ENCODE measurements around the gene NR1D2.

The NR1D2 gene

GRCh38 chr3:23981955-23982354 lies 36.9 kb downstream of the NR1D2 start:
- no peaks in the 10 kb centered on the region for H3K27me3 ChIP-seq (replicated peaks in 2 of 5; ENCODE audit: control insufficient read depth in 4 of 5, insufficient read depth in 5 of 5, low read length in 4 of 5)
- WGBS (ENCODE audit: insufficient coverage) = 98% methylated on average over 5 of the region's 5 CpGs
- peaks cover 0 to 11% (median 4%) of the 10 kb centered on the region in 4 experiments for H3K36me3 ChIP-seq (ENCODE audit: control insufficient read depth in 4 of 4, insufficient read depth in 4 of 4, low read length in 3 of 4)
- peaks cover 0 to 2% (median 0%) of the 10 kb centered on the region in 5 experiments for H3K9me3 ChIP-seq (ENCODE audit: control extremely low read depth in 1 of 5, control insufficient read depth in 4 of 5, insufficient read depth in 2 of 5, low read depth in 1 of 5, low read length in 4 of 5)
- POLR2A ChIA-PET = interaction anchor here (1.1 kb wide), 1 partner anchor 27 kb away, joined by 3 read pairs; no protein-coding TSS in a partner anchor
- no peak overlapping the region for H3K27ac ChIP-seq (ENCODE audit: insufficient read depth in 1 of 2, low read depth in 1 of 2, low read length in 2 of 2, poor library complexity in 1 of 2, severe bottlenecking in 2 of 2)
- no peak for DNase-seq
- peaks cover 0 to 7% (median 3%) of the 10 kb centered on the region in 4 experiments for H3K4me1 ChIP-seq (ENCODE audit: control extremely low read depth in 1 of 4, control insufficient read depth in 4 of 4, insufficient read depth in 4 of 4, low read length in 3 of 4)
- H3K4me3 ChIP-seq (ENCODE audit: control insufficient read depth in 1 of 7, extremely low read depth in 1 of 7, insufficient read depth in 4 of 7, low read depth in 2 of 7, low read length in 6 of 7) = no peak overlapping the region
- CTCF ChIA-PET = interaction anchor here (1.6 to 3.2 kb wide), 2 partner anchors 9 to 13 kb away, joined by 4 to 20 read pairs; no protein-coding TSS in a partner anchor

- peaks cover 0 to 3% (median 0%) of the 10 kb centered on the region in 4 experiments for H3K36me3 ChIP-seq (ENCODE audit: control insufficient read depth in 4 of 4, insufficient read depth in 4 of 4, low read length in 3 of 4)
- H3K9me3 ChIP-seq (ENCODE audit: control extremely low read depth in 1 of 5, control insufficient read depth in 4 of 5, insufficient read depth in 2 of 5, low read depth in 1 of 5, low read length in 4 of 5) = peaks cover 0 to 2% (median 0%) of the 10 kb centered on the region in 5 experiments
- no peaks in the 10 kb centered on the region for H3K27me3 ChIP-seq (replicated peaks in 2 of 5; ENCODE audit: control insufficient read depth in 4 of 5, insufficient read depth in 5 of 5, low read length in 4 of 5)
- H3K4me3 ChIP-seq (ENCODE audit: control insufficient read depth in 1 of 7, extremely low read depth in 1 of 7, insufficient read depth in 4 of 7, low read depth in 2 of 7, low read length in 6 of 7) = no peak overlapping the region
- peaks cover 0 to 11% (median 5%) of the 10 kb centered on the region in 4 experiments for H3K4me1 ChIP-seq (ENCODE audit: control extremely low read depth in 1 of 4, control insufficient read depth in 4 of 4, insufficient read depth in 4 of 4, low read length in 3 of 4)
- no peak overlapping the region for H3K27ac ChIP-seq (ENCODE audit: insufficient read depth in 1 of 2, low read depth in 1 of 2, low read length in 2 of 2, poor library complexity in 1 of 2, severe bottlenecking in 2 of 2)
- 100% methylated on average over 3 of the region's 3 CpGs for WGBS (ENCODE audit: insufficient coverage)
- POLR2A ChIA-PET = no interaction called here
- DNase-seq = no peak
- CTCF ChIA-PET = no interaction called here
Measured at GRCh38 chr3:23984934-23985333, 39.8 kb downstream of the NR1D2 start.

GRCh38 chr3:23985747-23986544 lies 40.9 kb downstream of the NR1D2 start:
- Histone ChIP-seq H3K9me3 (ENCODE audit: control extremely low read depth in 1 of 5, control insufficient read depth in 4 of 5, insufficient read depth in 2 of 5, low read depth in 1 of 5, low read length in 4 of 5) (peaks cover 0 to 2% (median 0%) of the 10 kb centered on the region in 5 experiments), H3K4me3 (ENCODE audit: control insufficient read depth in 1 of 7, extremely low read depth in 1 of 7, insufficient read depth in 4 of 7, low read depth in 2 of 7, low read length in 6 of 7) (no peak overlapping the region), H3K36me3 (ENCODE audit: control insufficient read depth in 4 of 4, insufficient read depth in 4 of 4, low read length in 3 of 4) (peaks cover 0 to 3% (median 0%) of the 10 kb centered on the region in 4 experiments), H3K4me1 (ENCODE audit: control extremely low read depth in 1 of 4, control insufficient read depth in 4 of 4, insufficient read depth in 4 of 4, low read length in 3 of 4) (peaks cover 4 to 17% (median 8%) of the 10 kb centered on the region in 4 experiments), H3K27me3 (replicated peaks in 2 of 5; ENCODE audit: control insufficient read depth in 4 of 5, insufficient read depth in 5 of 5, low read length in 4 of 5) (no peaks in the 10 kb centered on the region), H3K27ac (ENCODE audit: insufficient read depth in 1 of 2, low read depth in 1 of 2, low read length in 2 of 2, poor library complexity in 1 of 2, severe bottlenecking in 2 of 2) (no peak overlapping the region)
- ChIA-PET CTCF (no interaction called here), POLR2A (no interaction called here)
- WGBS (ENCODE audit: insufficient coverage) = no CpG with 5 or more reads among the region's 1 CpG
- DNase-seq = no peak

GRCh38 chr3:23987356-23987755 lies 42.3 kb downstream of the NR1D2 start:
- peaks cover 0 to 2% (median 0%) of the 10 kb centered on the region in 5 experiments for H3K9me3 ChIP-seq (ENCODE audit: control extremely low read depth in 1 of 5, control insufficient read depth in 4 of 5, insufficient read depth in 2 of 5, low read depth in 1 of 5, low read length in 4 of 5)
- DNase-seq = peak; percentile 16 to 67 (median 61)
- no peaks in the 10 kb centered on the region for H3K27me3 ChIP-seq (replicated peaks in 2 of 5; ENCODE audit: control insufficient read depth in 4 of 5, insufficient read depth in 5 of 5, low read length in 4 of 5)
- ChIA-PET CTCF (interaction anchor here (1.1 kb wide), 1 partner anchor 10 kb away, joined by 4 read pairs; no protein-coding TSS in a partner anchor), POLR2A (interaction anchor here (0.6 kb wide), 2 partner anchors 19 to 378 kb away, joined by 5 read pairs; no protein-coding TSS in a partner anchor)
- peaks cover 17 to 31% (median 20%) of the 10 kb centered on the region in 4 experiments for H3K4me1 ChIP-seq (ENCODE audit: control extremely low read depth in 1 of 4, control insufficient read depth in 4 of 4, insufficient read depth in 4 of 4, low read length in 3 of 4)
- no peak overlapping the region for H3K27ac ChIP-seq (ENCODE audit: insufficient read depth in 1 of 2, low read depth in 1 of 2, low read length in 2 of 2, poor library complexity in 1 of 2, severe bottlenecking in 2 of 2)
- H3K4me3 ChIP-seq (ENCODE audit: control insufficient read depth in 1 of 7, extremely low read depth in 1 of 7, insufficient read depth in 4 of 7, low read depth in 2 of 7, low read length in 6 of 7) = no peak overlapping the region
- 28% methylated on average over 6 of the region's 8 CpGs for WGBS (ENCODE audit: insufficient coverage)
- no peaks in the 10 kb centered on the region for H3K36me3 ChIP-seq (ENCODE audit: control insufficient read depth in 4 of 4, insufficient read depth in 4 of 4, low read length in 3 of 4)

GRCh38 chr3:23991306-23991682 lies 46.2 kb downstream of the NR1D2 start:
- 60% methylated on average over 1 of the region's 3 CpGs for WGBS (ENCODE audit: insufficient coverage)

GRCh38 chr3:23991683-23992628 lies 46.9 kb downstream of the NR1D2 start:
- CTCF ChIA-PET = interaction anchor here (0.7 to 1.6 kb wide), 8 partner anchors 8 to 691 kb away, joined by 3 to 4 read pairs (median 3); no protein-coding TSS in a partner anchor
- H3K27ac ChIP-seq (ENCODE audit: insufficient read depth in 1 of 2, low read depth in 1 of 2, low read length in 2 of 2, poor library complexity in 1 of 2, severe bottlenecking in 2 of 2) = peak overlapping the region; percentile 46 to 68
- H3K36me3 ChIP-seq (ENCODE audit: control insufficient read depth in 4 of 4, insufficient read depth in 4 of 4, low read length in 3 of 4) = no peaks in the 10 kb centered on the region
- H3K4me3 ChIP-seq (ENCODE audit: control insufficient read depth in 1 of 7, extremely low read depth in 1 of 7, insufficient read depth in 4 of 7, low read depth in 2 of 7, low read length in 6 of 7) = peak overlapping the region in 2 of 7 experiments; percentile 34 to 45
- no peaks in the 10 kb centered on the region for H3K27me3 ChIP-seq (replicated peaks in 2 of 5; ENCODE audit: control insufficient read depth in 4 of 5, insufficient read depth in 5 of 5, low read length in 4 of 5)
- no peaks in the 10 kb centered on the region for H3K9me3 ChIP-seq (ENCODE audit: control extremely low read depth in 1 of 5, control insufficient read depth in 4 of 5, insufficient read depth in 2 of 5, low read depth in 1 of 5, low read length in 4 of 5)
- peak; percentile 36 to 78 (median 68) for DNase-seq
- 4% methylated on average over 5 of the region's 9 CpGs for WGBS (ENCODE audit: insufficient coverage)
- peaks cover 23 to 63% (median 39%) of the 10 kb centered on the region in 4 experiments for H3K4me1 ChIP-seq (ENCODE audit: control extremely low read depth in 1 of 4, control insufficient read depth in 4 of 4, insufficient read depth in 4 of 4, low read length in 3 of 4)
- POLR2A ChIA-PET = interaction anchor here (0.7 to 0.9 kb wide), 2 partner anchors 23 to 157 kb away, joined by 3 read pairs; no protein-coding TSS in a partner anchor

More at GRCh38 chr3:23991306-23991682, 46.2 kb downstream of the NR1D2 start:
- DNase-seq = peak in 1 of 3 donors; percentile 32
- peaks cover 19 to 57% (median 39%) of the 10 kb centered on the region in 4 experiments for H3K4me1 ChIP-seq (ENCODE audit: control extremely low read depth in 1 of 4, control insufficient read depth in 4 of 4, insufficient read depth in 4 of 4, low read length in 3 of 4)
- no peaks in the 10 kb centered on the region for H3K9me3 ChIP-seq (ENCODE audit: control extremely low read depth in 1 of 5, control insufficient read depth in 4 of 5, insufficient read depth in 2 of 5, low read depth in 1 of 5, low read length in 4 of 5)
- H3K4me3 ChIP-seq (ENCODE audit: control insufficient read depth in 1 of 7, extremely low read depth in 1 of 7, insufficient read depth in 4 of 7, low read depth in 2 of 7, low read length in 6 of 7) = peak overlapping the region in 1 of 7 experiments; percentile 13
- ChIA-PET CTCF (interaction anchor here (1.0 to 1.6 kb wide), 2 partner anchors 11 to 691 kb away, joined by 3 read pairs; no protein-coding TSS in a partner anchor), POLR2A (interaction anchor here (0.9 kb wide), 1 partner anchor 22 kb away, joined by 3 read pairs; no protein-coding TSS in a partner anchor)
- peak overlapping the region in 1 of 2 experiments; percentile 68 for H3K27ac ChIP-seq (ENCODE audit: insufficient read depth in 1 of 2, low read depth in 1 of 2, low read length in 2 of 2, poor library complexity in 1 of 2, severe bottlenecking in 2 of 2)
- H3K36me3 ChIP-seq (ENCODE audit: control insufficient read depth in 4 of 4, insufficient read depth in 4 of 4, low read length in 3 of 4) = no peaks in the 10 kb centered on the region
- H3K27me3 ChIP-seq (replicated peaks in 2 of 5; ENCODE audit: control insufficient read depth in 4 of 5, insufficient read depth in 5 of 5, low read length in 4 of 5) = no peaks in the 10 kb centered on the region

Data from common myeloid progenitor, CD34-positive (primary cell).